Ovary (tissue), 3 donors: Measurements from ENCODE around the gene IRF4.

Experiments
- CTCF ChIP-seq, 3 donors: fragments of 450-650 bp in 2 of 3; fragments of 200-600 bp in 1 of 3; IDR thresholded peaks; one replicate each; pipeline versions ENCODE4 v1.5.1 to v1.8.0; 2016 to 2022; ENCODE audit warnings: antibody characterized with exemption in 3 of 3, mild to moderate bottlenecking in 1 of 3
- POLR2A ChIP-seq: fragments of 450-650 bp; IDR thresholded peaks from one replicate; pipeline ENCODE4 v1.6.1; 2017; ENCODE audit warnings: antibody characterized with exemption, mild to moderate bottlenecking, moderate library complexity
- donor health status: DM: no; HTN: no; CAD: no.

DNA sequence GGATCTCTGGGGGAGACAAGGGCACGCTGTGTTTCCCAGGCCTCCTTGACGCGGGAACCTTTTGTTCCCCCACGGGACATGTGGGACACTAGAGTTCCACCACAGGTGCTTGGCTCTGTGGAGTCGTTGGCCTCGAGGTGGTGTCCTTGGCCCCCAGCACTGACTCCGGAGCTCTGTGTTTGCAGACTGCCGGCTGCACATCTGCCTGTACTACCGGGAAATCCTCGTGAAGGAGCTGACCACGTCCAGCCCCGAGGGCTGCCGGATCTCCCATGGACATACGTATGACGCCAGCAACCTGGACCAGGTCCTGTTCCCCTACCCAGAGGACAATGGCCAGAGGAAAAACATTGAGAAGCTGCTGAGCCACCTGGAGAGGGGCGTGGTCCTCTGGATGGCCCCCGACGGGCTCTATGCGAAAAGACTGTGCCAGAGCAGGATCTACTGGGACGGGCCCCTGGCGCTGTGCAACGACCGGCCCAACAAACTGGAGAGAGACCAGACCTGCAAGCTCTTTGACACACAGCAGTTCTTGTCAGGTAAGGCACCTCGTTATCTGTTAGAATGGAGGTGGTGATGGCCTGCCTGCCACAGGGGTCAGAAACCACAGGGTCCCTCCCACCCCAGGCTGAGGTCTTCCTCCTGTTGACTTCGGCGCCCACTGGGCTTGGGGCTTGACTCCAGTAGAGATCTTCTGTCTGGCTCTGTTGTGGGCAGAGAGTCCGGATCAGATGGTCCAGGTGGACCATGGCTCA, 9.9 kb downstream of the IRF4 start:
- TF ChIP-seq CTCF (IDR thresholded peaks at IDR 0.05) (no peak), POLR2A (no peak)
